HG02798 (cell line): ENCODE measurements around the gene RTL10.

ENCODE experiments used
- ATAC-seq: cut with Tn5 transposase; IDR thresholded peaks from one replicate; pipeline ENCODE4 v1.9.1; 2021; ENCODE audit warnings: mild to moderate bottlenecking; ENCODE audit not compliant: unreplicated experiment, poor library complexity

Gene RTL10

GRCh38 chr22:19877626-19878339 lies 23.1 kb upstream of the RTL10 start:
- ATAC-seq = no peak

GRCh38 chr22:19876941-19877625 lies 22.4 kb upstream of the RTL10 start:
- no peak for ATAC-seq

- ATAC-seq = no peak
Measured at GRCh38 chr22:19876314-19876940, 21.8 kb upstream of the RTL10 start.

DNA sequence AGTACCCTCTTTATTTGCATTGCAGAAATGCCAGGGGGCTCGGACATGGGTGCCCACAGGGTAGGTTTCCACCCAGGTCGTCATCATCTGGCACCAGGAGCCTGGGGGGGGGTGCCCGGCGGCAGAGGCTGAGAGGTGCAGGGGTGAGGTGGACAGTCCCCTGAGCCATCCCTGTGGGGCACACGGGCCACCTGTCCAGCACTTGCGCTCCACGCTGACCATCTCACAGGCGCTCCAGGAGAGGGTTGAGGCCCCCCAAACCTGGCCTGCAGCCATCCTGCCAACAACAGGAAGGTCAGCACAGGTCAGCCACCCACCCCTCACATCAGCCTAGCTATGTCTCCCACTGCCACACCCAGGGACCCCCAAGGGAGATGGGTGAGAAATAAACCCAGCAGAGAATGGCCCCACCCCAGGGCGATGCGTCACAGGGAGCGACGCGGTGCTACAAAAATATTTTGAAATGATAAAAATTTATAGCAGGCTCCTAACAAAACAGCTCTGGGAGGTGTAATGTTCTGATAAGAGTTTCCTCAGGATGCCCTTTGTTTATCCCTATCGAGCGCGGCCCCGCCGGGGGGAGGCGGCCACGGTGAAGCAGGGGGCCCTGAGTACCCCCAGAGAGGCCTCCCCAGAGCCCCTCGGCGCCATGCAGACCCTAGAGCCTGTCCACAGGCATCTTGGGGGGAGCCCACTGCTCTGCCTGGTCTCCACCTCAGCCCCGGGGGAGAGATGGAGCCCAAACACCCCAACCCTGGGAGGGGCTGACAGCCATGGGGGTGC lies 21.0 kb upstream of the RTL10 start:
- no peak for ATAC-seq

- ATAC-seq = no peak
Measured at GRCh38 chr22:19875061-19875530, 20.4 kb upstream of the RTL10 start.

GRCh38 chr22:19874307-19875060 lies 19.8 kb upstream of the RTL10 start:
- no peak for ATAC-seq

DNA sequence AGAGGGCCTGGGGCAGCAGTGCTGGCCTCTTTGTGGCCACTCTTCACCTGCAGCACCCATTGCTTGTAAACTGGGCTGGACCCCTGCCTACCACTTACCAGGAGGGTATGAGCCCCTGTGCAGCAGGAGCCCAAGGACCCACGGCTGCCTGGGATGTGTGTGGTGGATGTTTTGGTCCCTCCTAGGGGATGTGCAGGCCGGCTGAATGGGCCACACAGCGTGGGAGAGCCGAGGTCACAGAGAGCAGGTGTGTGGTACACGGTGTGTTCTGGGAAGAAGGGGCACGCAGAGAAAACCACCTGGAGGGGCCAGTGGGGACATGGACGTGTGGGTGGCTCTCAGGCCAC lies 19.3 kb upstream of the RTL10 start:
- ATAC-seq = no peak

DNA sequence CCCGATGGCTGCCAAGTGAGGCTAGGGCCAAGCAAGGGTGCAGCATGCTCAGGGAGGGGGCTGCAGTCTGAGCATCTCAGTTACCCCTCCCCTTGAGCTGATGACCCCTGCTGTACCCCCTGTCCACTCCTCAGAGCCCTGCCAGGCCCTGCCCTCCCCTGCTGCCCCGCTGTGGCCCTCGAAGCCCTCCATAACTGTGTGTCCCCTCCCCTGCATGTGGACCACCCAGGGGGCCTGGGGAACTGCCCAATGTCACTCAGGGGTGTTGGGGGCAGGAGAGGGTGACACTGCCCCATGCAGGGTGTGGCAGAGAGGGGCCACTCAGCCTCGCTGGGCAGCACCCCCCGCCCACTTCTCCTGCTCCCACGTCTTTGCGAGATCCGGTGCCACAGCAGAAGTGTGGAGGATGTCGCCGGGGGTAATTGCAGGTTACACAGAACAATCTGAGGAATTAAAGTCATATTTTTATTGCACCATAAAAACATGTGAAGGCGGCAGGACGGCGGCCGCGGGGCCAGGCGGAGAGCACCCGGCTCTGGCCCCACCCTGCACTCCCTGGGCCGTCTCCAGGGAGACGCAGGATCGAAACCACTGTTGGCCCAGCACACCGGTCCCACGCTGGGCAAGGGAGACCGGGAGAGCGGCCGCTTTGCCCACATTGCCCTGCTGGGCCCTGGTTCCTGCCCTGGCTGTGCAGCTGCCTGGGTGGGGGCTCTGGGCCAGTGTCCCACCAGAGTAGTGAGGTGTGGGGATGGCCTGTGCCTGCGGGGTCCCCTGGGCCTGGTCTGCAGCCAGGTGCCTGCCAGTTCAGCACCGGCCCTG lies 18.7 kb upstream of the RTL10 start:
- no peak for ATAC-seq

DNA sequence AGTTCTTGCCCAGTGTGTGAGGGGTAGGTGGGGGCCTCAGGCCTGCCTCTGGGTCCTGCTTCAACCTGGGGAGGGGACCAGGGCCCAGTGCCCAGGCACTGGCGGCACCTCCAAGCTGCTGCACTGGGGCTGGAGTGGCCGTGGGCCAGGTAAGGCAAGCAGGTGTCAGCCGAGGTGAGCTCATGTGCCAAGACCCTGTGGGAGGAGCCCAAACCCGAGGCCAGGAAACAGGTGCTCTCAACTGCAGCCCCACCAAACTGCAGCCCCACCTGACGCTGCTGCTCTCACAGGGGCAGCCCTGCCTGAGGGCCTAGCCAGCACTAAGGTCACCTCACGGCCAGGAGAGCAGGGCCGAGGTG lies 18.1 kb upstream of the RTL10 start:
- ATAC-seq = no peak

DNA sequence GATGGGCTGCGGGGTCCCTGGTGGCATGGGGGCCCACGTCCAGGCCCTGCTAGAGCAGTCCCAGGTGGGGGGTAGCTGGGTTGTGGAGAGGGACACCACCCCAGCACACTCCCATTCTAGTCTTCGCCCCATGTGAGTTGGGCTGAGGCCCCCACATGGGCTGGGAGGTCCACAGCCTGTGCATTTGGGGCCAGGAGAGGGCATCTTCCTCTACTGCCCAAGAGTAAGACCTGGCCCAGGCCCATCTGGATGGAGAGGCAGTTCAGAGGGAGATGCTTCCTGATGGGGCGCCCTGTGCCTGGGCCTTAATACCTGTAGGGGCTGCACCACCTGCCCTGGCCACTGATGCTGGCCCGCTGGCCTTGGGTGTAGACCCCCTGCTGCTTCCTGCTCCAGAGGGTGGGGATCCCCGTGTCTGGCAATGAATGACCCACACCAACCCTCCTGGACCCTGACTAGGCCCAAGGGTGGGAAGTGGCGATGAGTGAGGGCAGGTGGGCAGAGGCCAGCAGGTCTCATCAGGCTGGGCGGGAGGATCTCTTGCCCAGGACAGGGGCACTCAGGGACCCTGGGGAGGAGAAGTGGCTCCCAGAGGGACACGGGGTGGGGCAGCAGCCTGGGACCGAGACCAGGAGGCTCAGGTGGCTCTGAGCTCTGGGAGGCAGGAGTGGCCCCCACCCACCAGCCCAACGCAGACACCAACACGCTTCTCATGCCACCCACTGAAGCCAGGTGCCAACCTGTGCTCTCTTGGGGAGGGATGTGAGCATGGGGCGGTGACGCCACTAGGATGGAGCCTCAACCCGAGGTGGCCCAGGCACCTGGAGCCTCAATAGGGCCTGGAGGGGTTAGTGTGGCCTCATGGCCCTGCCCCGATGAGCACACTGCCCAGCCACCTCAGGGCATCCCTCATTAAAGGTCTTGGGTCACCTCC lies 17.4 kb upstream of the RTL10 start:
- ATAC-seq = no peak

GRCh38 chr22:19871023-19871844 lies 16.6 kb upstream of the RTL10 start:
- no peak for ATAC-seq

DNA sequence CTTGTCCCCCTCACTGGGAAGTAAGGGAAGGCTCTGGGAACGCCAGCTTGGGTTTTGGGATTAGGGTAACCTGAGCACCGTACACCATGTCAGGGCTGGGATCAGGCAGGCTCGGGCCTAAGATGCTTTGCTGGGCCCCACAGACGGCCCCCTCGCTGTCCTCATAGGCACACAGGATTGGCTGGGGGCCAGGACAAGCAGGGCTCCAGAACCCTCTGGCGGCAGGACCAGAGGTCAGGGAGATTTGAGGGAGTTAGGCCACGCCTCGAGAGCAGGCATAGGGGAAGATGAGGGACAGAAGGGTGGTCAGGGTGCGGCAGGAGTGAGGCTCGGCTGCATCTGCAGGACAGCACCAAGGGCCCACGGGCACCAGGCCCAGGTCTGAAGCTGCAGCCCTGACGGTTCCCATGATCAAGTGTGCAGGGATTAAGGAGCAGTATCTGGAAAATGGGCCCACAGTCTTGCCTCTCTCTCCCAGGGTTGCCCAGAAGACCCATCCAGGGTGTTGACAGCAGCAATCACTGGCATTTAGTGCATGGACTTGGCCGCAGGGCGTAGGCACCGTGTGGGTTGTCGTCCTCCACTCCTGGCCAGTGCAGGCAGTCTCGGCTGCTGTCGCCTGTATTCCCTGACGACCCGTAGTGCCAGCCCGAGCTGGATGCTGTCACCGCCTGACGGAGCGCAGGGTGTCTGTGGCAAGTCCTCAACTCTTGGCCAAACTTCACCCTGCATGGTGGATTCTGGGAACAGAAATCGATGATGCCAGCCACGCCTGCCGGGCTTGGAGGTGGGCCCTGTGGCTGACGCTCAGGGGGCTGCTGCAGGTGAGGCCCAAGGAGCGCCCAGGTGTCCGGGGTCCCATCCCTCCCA lies 15.7 kb upstream of the RTL10 start:
- no peak for ATAC-seq

DNA sequence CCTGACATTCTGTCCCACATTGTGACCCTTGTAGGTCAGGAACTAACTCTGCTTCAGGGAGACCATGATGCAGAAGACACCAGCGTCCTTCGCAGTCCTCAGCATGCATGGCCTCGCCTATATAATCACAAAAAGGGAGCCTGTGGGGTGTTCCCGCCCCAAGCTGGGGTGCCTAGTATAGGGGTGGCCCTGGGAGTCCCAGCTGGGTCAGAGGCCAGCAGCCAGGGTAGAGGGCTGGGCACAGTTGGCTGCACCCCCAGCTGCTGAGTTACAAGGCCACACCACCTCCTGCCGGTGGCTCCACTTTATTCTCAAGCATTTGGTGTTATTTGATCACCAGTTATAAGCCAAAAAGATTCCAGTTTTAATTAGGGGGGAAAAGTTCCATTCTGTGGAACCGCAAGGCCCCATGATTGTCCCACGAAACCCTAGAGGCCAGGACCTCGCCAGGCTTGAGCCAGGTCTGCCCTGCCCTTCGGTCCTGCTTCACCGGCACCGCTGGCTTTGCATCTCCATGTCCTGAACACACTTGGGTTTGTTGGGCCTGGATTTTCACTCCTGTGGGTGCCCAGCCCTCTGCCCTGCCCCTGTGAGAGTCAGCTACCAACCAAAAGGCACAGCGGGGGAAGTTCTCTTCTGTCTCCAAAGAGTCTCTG lies 15.0 kb upstream of the RTL10 start:
- ATAC-seq = no peak

DNA sequence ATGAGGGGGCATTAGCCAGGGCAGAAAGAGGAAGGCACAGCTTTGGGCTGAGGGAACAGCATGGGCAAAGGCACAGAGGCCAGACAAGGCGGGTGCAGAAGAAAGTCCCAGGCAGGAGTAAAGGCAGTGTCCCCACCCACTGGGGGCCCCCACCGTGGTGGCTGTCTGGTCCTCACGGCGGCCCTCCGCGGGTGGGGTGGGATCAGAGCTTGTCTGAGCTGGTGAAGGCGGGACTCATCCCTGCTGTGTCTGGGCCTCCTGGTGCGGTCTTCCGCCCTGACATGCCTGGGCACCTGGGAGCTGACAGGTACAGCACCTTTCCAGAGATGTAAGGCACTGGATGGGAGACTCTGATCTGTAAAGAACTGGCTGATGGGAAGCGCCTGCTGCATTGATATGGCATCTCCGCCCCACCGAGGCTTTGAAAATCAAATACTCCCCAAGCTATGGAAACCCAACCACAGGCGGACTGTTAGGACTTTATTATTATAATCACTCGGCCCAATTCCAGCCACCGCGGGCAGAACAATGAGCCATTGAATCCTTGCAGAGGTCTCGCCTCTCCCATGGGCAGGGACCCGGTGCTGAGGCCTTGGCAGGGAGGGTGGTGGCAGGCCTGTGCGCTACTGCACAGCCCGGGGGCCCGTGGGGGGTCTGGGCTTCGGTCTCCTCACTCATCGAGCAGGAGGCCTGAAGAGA lies 14.2 kb upstream of the RTL10 start:
- ATAC-seq = no peak

- no peak for ATAC-seq
Measured at GRCh38 chr22:19868333-19868732, 13.7 kb upstream of the RTL10 start.
